Central memory CD8-positive, alpha-beta T cell (primary cell): ENCODE results near the gene PI4KA.
"Not testable (repeated sequence)": the region's sequence is repeated elsewhere in the genome, so short reads cannot be mapped to it uniquely, and the experiment has no call there.

Source experiments
- ATAC-seq: fragments of 150-1000 bp; cut with Tn5 transposase; replicated peaks from 2 replicates; pipeline ENCODE4 v1.10.0; 2022; ENCODE audit warnings: mild to moderate bottlenecking, moderate FRiP score, moderate number of reproducible peaks; ENCODE audit not compliant: poor library complexity, severe bottlenecking; ENCODE audit errors: extremely low read depth
- DNase-seq, 2 donors: peaks; one replicate each; pipeline ENCODE4 v3.0.0; 2021; ENCODE audit warnings: low spot score in 2 of 2
- H3K27ac Mint-ChIP-seq: one replicate; pipeline ENCODE4 v1.8.0; 2022; ENCODE audit warnings: low read depth, mild to moderate bottlenecking, moderate library complexity, mixed read lengths
- H3K27me3 Mint-ChIP-seq: one replicate; pipeline ENCODE4 v1.8.0; 2022; ENCODE audit warnings: mixed read lengths
- H3K36me3 Mint-ChIP-seq: one replicate; pipeline ENCODE4 v1.8.0; 2022; ENCODE audit warnings: mild to moderate bottlenecking, moderate library complexity, mixed read lengths; ENCODE audit not compliant: insufficient read depth
- H3K4me1 Mint-ChIP-seq: one replicate; pipeline ENCODE4 v1.8.0; 2022; ENCODE audit warnings: mixed read lengths
- H3K4me3 Mint-ChIP-seq: one replicate; pipeline ENCODE4 v1.8.0; 2022; ENCODE audit warnings: mild to moderate bottlenecking, moderate library complexity, mixed read lengths
- H3K9me3 Mint-ChIP-seq: one replicate; pipeline ENCODE4 v1.8.0; 2022; ENCODE audit warnings: mixed read lengths

PI4KA gene

DNA sequence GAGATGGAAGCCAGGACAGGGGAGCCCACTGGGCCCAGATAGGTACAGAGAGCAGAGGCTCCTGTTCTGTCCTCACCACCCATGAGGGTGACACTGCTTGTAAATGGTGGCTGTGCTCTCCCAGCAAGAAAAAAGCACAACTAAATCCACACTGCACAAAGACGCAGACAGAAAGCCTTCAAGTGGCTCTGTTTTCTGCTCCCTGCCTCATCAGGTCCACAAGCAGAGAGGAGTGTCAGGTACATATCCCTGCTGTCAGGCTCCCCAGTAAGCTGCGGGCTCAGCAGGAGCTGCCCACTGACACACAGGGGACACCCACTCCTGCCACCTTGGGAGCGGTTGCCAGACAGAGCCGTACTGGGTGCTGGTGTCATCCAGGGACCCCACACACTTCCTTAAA, 162.6 kb downstream of the PI4KA start:
- H3K9me3 Mint-ChIP-seq, DNase-seq, H3K36me3 Mint-ChIP-seq: not testable (repeated sequence)

DNA sequence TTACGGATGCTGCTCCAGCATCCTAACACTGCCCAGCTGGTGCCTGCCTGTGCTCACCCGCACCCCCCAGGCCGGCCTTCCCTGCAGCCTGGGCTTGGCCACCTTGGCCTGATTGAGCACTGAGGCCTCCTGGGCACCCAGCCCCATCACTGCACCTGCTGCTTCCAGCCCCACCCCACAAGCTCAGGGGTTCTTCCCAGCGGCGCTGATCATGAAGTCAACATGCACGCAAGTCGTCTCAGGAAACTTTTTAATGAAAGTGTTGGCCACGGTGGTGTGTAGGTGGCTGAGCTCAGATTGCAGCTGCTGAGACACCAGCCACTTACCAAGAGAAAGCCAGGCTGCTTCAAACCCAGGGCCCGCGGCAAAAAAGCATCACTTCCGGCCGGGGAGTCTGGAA, 163.4 kb downstream of the PI4KA start:
- peak overlapping the region; percentile 57 for H3K27ac Mint-ChIP-seq
- ATAC-seq, H3K36me3 Mint-ChIP-seq, H3K4me1 Mint-ChIP-seq, H3K9me3 Mint-ChIP-seq, DNase-seq, H3K27me3 Mint-ChIP-seq: not testable (repeated sequence)
- H3K4me3 Mint-ChIP-seq, result peak overlapping the region; percentile 32

More for the DNA sequence above, 162.6 kb downstream of the PI4KA start:
- ATAC-seq, H3K27me3 Mint-ChIP-seq, H3K4me3 Mint-ChIP-seq, H3K4me1 Mint-ChIP-seq, H3K27ac Mint-ChIP-seq: not testable (repeated sequence)

- ATAC-seq, H3K36me3 Mint-ChIP-seq, H3K27me3 Mint-ChIP-seq, H3K4me3 Mint-ChIP-seq, H3K27ac Mint-ChIP-seq, H3K4me1 Mint-ChIP-seq, DNase-seq, H3K9me3 Mint-ChIP-seq: not testable (repeated sequence)
These were observed 164.4 kb downstream of the PI4KA start for GRCh38 chr22:20694256-20694655.

DNA sequence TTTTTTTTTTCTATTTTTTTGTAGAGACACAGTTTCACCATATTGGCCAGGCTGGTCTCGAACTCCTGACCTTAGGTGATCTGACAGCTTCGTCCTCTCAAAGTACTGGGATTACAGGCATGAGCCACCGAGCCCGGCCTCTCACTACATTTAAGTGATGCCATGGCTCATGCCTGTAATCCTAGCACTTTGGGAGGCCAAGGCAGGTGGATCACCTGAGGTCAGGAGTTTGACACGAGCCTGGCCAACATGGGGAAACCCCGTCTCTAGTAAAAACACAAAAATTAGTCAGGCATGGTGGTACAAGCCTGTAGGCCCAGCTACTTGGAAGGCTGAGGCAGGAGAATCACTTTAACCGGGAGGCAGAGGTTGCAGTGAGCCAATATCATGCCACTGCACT, 165.7 kb downstream of the PI4KA start:
- not testable (repeated sequence) for H3K27ac Mint-ChIP-seq, H3K27me3 Mint-ChIP-seq, H3K4me1 Mint-ChIP-seq, H3K4me3 Mint-ChIP-seq, ATAC-seq, H3K36me3 Mint-ChIP-seq, DNase-seq, H3K9me3 Mint-ChIP-seq

DNA sequence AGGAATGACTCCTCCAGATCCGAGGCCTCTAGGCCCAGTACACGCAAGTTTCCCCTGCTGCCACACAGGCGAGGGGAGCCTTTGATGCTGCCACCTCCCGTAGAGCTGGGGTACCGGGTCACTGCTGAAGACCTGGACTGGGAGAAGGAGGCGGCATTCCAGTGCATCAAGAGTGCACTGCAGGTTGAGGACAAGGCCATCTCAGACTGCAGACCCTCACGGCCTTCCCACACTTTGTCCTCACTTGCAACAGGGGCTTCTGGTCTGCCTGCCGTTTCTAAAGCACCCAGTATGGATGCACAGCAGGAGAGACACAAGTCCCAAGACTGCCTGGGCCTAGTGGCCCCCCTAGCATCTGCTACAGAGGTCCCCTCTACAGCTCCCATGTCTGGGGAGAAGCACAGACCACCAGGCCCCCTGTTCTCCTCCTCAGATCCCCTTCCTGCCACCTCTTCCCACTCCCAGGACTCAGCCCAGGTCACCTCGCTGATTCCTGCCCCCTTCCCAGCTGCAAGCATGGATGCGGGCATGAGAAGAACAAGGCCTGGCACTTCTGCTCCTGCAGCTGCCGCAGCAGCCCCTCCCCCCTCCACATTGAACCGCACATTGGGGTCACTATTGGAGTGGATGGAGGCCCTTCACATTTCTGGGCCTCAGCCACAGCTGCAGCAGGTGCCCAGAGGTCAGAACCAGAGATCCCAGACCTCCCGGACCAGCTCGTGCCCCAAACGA, 167.9 kb downstream of the PI4KA start:
- not testable (repeated sequence) for H3K9me3 Mint-ChIP-seq, ATAC-seq, H3K27me3 Mint-ChIP-seq, H3K4me3 Mint-ChIP-seq, H3K4me1 Mint-ChIP-seq, DNase-seq, H3K36me3 Mint-ChIP-seq, H3K27ac Mint-ChIP-seq

- ATAC-seq, result not testable (repeated sequence)
These were observed 171.0 kb downstream of the PI4KA start for GRCh38 chr22:20687356-20688172.

GRCh38 chr22:20685764-20686163, 172.8 kb downstream of the PI4KA start:
- not testable (repeated sequence) for H3K36me3 Mint-ChIP-seq, DNase-seq, H3K9me3 Mint-ChIP-seq, H3K4me3 Mint-ChIP-seq, H3K27me3 Mint-ChIP-seq, ATAC-seq, H3K4me1 Mint-ChIP-seq, H3K27ac Mint-ChIP-seq

More at GRCh38 chr22:20687356-20688172, 171.0 kb downstream of the PI4KA start:
- H3K36me3 Mint-ChIP-seq, H3K27me3 Mint-ChIP-seq, H3K4me1 Mint-ChIP-seq, H3K27ac Mint-ChIP-seq, DNase-seq, H3K9me3 Mint-ChIP-seq, H3K4me3 Mint-ChIP-seq: not testable (repeated sequence)

DNA sequence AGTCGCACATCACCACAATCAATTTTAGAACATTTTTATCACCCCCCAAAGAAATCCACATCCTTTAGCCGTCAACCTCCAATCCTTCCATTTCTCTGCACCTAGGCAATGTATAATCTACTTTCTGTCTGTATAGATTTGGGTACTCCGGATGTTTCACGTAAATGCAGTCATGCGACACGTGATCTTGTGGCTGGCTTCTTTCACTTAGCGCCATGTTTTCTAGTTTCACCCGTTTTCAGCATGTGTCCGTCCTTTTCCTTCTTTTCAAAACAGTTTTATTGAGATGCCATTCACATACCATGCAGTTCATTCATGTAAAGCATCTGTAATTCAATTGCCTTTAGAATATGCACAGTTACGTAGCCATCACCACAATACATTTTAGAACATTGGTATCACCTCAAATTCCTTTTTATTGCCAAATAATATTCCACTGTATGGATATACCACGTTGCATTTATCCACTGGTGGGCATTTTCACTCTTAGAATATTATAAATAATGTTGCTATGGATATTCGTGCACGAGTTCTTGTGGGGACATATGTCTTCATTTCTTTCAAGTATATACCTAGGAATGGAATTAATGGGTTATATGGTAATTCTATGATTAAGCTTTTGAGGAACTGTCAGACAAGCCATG, 179.7 kb downstream of the PI4KA start:
- not testable (repeated sequence) for ATAC-seq, DNase-seq, H3K4me1 Mint-ChIP-seq, H3K4me3 Mint-ChIP-seq, H3K27ac Mint-ChIP-seq, H3K9me3 Mint-ChIP-seq, H3K36me3 Mint-ChIP-seq
- peaks cover 56% of the 10 kb centered on the region for H3K27me3 Mint-ChIP-seq

DNA sequence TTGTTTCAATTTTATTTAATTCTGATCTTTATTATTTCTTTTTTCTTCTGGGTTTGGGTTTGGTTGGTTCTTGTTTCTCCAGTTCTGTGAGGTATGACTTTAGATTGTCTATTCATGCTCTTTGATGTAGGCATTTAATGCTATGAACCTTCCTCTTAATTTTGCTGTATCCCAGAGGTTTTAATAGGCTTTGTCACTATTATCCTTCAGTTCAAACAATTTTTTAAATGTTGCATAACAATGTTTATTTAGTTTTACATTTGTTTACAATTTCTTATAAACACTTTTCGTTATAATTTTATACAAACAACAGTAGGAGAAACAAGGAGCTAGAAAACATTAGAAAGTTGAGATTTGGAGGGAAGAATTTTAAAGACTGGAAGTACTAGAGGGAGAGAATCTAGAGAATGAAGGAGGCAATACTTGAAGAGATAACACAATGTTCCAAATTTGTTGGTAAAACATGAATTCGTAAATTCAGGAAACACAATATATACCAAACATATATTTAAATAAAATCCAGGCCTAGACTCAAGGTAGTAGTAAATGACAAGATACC, 180.8 kb downstream of the PI4KA start:
- H3K36me3 Mint-ChIP-seq, result no peaks in the 10 kb centered on the region
- H3K27ac Mint-ChIP-seq, result no peak overlapping the region
- no peak overlapping the region for H3K4me3 Mint-ChIP-seq
- H3K4me1 Mint-ChIP-seq, result no peaks in the 10 kb centered on the region
- no peaks in the 10 kb centered on the region for H3K9me3 Mint-ChIP-seq
- ATAC-seq (no peak), DNase-seq (no peak)
- H3K27me3 Mint-ChIP-seq, result peaks cover 65% of the 10 kb centered on the region

GRCh38 chr22:20675613-20676012, 183.0 kb downstream of the PI4KA start:
- not testable (repeated sequence) for ATAC-seq, H3K27ac Mint-ChIP-seq, H3K4me1 Mint-ChIP-seq, H3K36me3 Mint-ChIP-seq, DNase-seq, H3K4me3 Mint-ChIP-seq, H3K9me3 Mint-ChIP-seq
- peaks cover 64% of the 10 kb centered on the region for H3K27me3 Mint-ChIP-seq

DNA sequence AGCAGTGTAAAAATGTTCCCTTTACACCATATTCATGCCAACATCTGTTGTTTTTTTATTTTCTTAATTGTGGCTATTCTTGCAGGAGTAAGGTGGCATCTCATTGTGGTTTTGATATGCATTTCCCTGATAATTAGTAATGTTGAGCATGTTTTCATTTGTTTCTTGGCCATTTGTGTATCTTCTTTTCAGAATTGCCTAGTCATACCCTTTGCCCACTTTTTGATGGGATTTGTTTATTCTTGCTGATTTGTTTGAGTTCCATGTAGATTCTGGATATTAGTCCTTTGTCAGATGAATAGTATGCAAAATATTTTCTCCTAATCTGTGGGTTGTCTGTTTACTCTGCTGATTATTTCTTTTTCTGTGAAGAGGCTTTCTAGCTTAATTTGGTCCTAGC, 183.6 kb downstream of the PI4KA start:
- Mint-ChIP-seq H3K4me1 (no peaks in the 10 kb centered on the region), H3K27ac (no peak overlapping the region), H3K9me3 (no peaks in the 10 kb centered on the region), H3K36me3 (no peaks in the 10 kb centered on the region), H3K27me3 (peaks cover 58% of the 10 kb centered on the region), H3K4me3 (no peak overlapping the region)
- ATAC-seq (no peak), DNase-seq (no peak)

DNA sequence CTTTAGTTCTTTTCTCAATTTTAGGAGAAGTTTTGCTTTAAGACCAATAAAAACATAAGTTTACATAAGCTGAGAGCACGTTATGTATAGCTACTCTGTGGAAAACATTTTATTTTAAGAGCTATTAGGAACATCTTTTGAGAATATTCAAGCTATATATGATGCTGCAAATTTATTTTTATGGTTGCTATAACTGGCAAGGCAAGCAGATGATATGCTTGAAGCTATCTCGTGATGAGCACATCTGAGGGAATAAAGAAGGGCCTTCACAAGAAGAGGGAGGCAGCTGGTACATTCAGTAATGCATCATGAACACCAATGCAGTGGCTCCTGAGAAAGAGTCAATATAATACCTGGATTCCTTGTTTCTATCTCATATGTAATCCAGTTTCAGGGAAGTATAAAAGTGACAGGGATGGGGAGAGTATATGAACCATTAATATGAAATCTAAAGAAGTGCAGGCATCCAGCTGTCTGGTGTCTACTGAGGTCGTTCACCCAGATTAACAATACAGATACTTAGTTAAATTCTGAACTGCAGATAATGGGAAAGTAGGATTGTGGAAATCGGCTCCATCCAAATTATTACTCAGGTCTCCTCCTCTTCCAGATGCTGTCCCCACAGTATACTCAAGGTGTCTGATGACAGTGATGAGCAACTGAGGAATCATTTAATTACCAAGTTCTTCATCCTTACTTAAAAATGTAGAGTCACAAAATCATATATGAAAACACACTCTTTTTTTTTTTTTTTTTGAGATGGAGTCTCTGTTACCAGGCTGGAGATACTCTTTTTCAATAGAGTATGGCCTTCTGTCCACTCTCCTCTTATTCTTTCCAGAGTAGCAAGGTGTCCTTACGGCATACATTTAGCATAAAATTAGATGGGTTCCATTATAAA, 185.1 kb downstream of the PI4KA start:
- Mint-ChIP-seq H3K4me3 (no peak overlapping the region), H3K36me3 (no peaks in the 10 kb centered on the region), H3K4me1 (no peaks in the 10 kb centered on the region), H3K27ac (no peak overlapping the region), H3K27me3 (peaks cover 50% of the 10 kb centered on the region), H3K9me3 (no peaks in the 10 kb centered on the region)
- no peak for ATAC-seq
- no peak for DNase-seq
